Activated naive CD4-positive, alpha-beta T cell treated with anti-CD3 and anti-CD28 coated beads, Interleukin-2, amount 50 U/mL, for 72 hours (primary cell): ENCODE data around the gene CCDC60. TPM values are rescaled to one million over a fixed set of nuclear protein-coding genes. Genes with fewer than 3 reads are reported as not detected.

Experiments
- ATAC-seq, 2 donors: fragments of 150-1000 bp; cut with Tn5 transposase; 2 replicates each; pipeline ENCODE4 v1.10.0; 2021; ENCODE audit warnings: mild to moderate bottlenecking in 2 of 2, moderate library complexity in 2 of 2
- DNase-seq, 2 donors: peaks; one replicate each; pipeline ENCODE4 v3.0.0; 2021 to 2022; ENCODE audit warnings: low spot score in 2 of 2
- H3K27ac Mint-ChIP-seq, 2 donors: one replicate each; pipeline ENCODE4 v1.8.0; 2022; ENCODE audit warnings: mild to moderate bottlenecking in 2 of 2, mixed read lengths in 2 of 2
- H3K36me3 Mint-ChIP-seq, 2 donors: one replicate each; pipeline ENCODE4 v1.8.0; 2022; ENCODE audit warnings: mixed read lengths in 2 of 2
- H3K9me3 Mint-ChIP-seq, 2 donors: one replicate each; pipeline ENCODE4 v1.8.0; 2022; ENCODE audit warnings: mixed read lengths in 2 of 2
- total RNA-seq, 2 donors: library from RNA; stranded (reverse); gene quantifications; one replicate each; pipeline ENCODE4 v1.2.3, GENCODE V29; 2022

CCDC60 gene
- total RNA-seq, 2 donors from 2014 or later = not detected

DNA sequence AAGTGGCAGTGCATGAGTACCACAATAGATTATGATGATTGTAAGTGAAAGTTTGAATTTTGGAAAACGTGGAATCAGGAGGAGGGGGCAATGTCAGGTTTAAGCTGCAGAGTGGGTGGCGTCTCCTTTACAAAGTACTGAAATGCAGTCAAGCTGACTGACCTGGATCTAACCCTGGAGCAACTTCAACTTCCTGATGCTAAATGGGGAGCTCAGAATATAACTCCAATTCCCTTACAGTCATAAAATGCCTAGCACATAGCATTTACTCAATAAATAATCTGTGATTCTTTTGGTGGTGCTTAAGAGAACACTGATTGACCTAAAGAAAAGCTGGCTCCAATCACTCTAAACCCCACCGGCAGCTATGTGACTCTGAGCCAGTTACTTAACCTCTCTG is 38.5 kb downstream of the CCDC60 start:
- Mint-ChIP-seq H3K36me3 (no peaks in the 10 kb centered on the region), H3K9me3 (peaks cover 0 to 6% of the 10 kb centered on the region in 2 donors), H3K27ac (no peak overlapping the region)
- ATAC-seq (no peak), DNase-seq (no peak)

DNA sequence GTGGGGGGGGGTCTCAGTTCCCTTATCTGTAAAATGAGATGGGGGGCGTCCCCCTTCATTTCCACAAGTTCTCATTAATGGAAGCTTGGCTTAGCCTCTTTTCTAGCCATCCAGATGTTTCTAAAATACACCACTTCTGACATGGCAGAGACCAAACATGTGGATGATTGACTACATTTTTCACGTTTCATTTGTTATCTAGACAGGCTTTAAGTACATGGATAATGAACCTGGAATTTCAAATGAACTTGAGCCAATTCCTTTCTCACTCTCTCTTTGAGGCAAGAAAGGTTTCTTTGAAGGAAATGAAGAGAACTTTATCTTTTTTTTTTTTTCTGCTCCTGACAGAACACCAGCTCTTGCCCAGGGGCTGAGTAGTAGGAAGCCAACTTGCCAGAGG is 39.1 kb downstream of the CCDC60 start:
- peaks cover 0 to 3% of the 10 kb centered on the region in 2 donors for H3K9me3 Mint-ChIP-seq

DNA sequence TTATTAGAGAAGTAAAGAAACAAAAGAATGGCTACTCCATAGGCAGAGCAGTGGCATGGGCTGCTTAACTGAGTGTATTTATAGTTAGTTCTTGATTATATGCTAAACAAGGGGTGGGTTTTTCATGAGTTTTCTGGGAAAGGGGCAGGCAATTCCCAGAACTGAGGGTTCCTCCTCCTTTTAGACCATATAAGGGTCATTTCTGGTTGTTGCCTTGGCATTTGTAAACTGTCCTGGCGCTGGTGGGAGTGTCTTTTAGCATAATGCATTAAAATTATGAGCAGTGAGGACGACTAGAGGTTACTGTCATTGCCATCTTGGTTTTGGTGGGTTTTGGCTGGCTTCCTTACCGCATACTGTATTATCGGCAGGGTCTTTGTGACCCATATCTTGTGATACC is 40.1 kb downstream of the CCDC60 start:
- ATAC-seq = no peak
- Mint-ChIP-seq H3K9me3 (no peaks in the 10 kb centered on the region), H3K27ac (no peak overlapping the region), H3K36me3 (no peaks in the 10 kb centered on the region)
- DNase-seq = no peak

More for the DNA sequence above, 39.1 kb downstream of the CCDC60 start:
- Mint-ChIP-seq H3K36me3 (no peaks in the 10 kb centered on the region), H3K27ac (no peak overlapping the region)
- no peak for DNase-seq
- ATAC-seq = no peak

DNA sequence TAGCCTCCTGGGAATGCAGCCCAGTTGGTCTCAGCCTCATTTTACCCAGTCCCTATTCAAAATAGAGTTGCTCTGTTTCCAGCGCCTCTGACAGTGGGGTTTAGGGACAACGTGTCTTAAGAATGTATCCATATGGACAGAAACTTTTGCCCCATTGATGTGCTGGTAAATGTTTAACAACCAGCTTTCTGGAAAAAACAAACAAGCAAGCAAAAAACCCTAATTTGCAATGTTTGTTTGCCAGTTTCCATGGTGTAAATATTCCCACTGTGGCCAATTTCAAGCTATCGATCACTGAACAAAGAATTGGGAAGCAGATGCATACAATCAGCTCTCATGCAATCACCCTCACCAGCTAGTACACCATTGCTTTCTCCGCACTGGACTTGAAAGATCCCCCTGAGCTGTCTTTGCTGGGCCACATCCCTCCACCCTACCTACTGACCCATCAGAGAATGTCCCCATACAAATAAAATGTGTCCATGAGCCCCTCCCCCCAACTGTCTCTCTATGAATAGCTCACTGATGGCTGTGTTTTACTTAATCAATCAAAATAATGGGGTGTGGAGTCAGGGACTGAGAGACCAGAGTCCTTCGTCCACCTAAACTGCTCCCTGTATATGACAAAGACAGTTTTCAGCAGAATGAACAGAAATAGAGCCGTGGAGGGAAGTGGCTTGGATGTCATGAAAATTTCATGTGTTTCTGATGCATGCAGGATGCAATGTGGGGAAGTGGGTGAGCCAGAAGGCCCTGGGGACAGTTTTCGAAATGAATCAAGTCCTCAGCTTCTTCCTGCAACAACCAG is 40.8 kb downstream of the CCDC60 start:
- Mint-ChIP-seq H3K9me3 (no peaks in the 10 kb centered on the region), H3K27ac (no peak overlapping the region), H3K36me3 (no peaks in the 10 kb centered on the region)
- DNase-seq = no peak
- ATAC-seq = no peak

DNA sequence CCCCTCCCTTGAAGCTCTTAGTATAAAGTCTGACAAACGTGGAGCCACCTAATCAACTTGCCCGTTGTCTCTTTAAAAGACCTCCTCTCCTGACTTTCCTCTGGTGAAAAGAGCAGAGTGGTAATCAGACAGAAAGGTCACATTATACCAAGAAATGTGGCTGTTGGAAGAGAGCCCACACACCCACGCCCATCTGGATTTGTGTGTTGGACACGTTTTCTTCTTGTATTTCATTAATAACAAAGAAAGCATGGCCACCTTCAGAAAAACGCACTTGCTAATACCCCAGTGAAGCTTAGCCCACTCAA is 41.3 kb downstream of the CCDC60 start:
- H3K9me3 Mint-ChIP-seq = no peaks in the 10 kb centered on the region
- no peaks in the 10 kb centered on the region for H3K36me3 Mint-ChIP-seq
- no peak overlapping the region for H3K27ac Mint-ChIP-seq
- DNase-seq = no peak
- ATAC-seq = no peak

DNA sequence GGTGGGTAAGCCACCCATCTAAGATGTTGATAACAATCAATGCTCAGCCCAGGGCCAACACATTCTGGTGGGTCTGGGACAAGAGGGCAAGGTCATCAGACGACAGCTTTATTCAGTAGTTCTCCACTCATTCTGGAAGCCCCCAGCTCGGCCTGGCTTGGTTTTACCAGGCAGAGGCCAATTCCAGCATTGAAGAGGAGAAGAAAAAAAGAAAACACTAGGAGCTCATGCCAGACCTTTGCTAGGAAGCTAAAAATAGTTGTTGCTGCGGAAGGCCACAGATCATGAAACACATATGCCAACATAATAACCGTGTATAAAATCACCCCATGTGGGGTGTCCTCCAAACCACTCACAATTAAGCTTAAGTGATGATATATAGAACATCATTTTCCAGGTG is 44.4 kb downstream of the CCDC60 start:
- Mint-ChIP-seq H3K36me3 (no peaks in the 10 kb centered on the region), H3K9me3 (peaks cover 6 to 7% of the 10 kb centered on the region in 2 donors), H3K27ac (no peak overlapping the region)
- ATAC-seq = no peak
- DNase-seq = no peak

DNA sequence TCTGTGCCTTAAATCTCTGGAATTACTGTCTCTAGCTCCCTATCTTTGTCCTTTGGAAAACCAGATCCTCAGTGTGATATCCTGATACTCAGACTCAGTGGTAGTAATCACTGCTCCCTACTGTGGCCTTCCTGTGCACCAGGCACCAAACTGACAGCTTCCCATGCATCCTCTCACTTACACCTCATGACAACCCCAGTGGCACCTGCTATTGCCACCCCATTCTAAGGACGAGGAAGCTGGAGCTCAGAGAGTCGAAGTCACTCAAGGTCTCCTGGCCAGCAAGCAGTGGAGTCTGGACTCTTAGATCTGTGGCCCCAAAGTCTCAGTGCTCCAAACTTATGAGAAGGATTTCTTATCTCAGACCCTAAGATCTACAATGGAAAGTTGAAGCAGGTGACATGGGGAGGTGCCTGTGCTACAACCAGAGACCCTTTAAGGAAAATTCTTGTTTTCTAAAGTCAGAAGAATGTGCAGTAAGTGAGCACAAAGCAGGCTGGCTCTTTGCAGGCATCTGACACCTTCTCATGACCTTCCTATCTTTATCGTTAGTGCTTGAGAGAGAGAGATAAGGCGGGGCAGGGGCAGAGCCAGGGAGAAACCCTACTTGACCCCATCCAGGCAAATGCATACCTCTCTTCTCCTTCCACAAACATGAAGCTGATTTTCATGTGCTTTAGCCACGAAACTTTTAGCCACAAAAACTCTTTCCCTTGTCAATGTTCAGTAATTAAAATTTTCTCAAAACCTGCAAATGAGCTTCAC is 47.1 kb downstream of the CCDC60 start:
- no peak overlapping the region for H3K27ac Mint-ChIP-seq

DNA sequence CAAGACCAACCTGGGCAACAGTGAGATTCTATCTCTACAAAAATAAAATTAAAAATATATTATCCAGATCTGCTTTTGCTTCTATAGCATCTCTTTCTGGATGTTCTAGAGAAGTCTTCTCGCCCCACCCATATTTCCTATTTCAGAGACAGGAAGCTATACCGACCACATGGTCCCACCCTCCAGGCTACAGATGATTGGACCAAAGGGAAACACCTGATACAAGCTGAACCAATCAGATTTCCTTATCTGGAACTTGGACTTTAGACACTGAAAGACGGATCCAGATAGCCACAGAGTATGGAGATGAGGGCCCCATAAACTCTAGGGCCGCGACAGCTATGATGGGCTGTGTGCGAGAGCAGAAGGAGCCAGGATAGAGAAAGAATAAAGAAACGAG is 48.7 kb downstream of the CCDC60 start:
- ATAC-seq = no peak

More for the DNA sequence above, 47.1 kb downstream of the CCDC60 start:
- ATAC-seq = no peak
- H3K9me3 Mint-ChIP-seq = peaks cover 6 to 7% of the 10 kb centered on the region in 2 donors
- no peaks in the 10 kb centered on the region for H3K36me3 Mint-ChIP-seq
- DNase-seq = no peak

DNA sequence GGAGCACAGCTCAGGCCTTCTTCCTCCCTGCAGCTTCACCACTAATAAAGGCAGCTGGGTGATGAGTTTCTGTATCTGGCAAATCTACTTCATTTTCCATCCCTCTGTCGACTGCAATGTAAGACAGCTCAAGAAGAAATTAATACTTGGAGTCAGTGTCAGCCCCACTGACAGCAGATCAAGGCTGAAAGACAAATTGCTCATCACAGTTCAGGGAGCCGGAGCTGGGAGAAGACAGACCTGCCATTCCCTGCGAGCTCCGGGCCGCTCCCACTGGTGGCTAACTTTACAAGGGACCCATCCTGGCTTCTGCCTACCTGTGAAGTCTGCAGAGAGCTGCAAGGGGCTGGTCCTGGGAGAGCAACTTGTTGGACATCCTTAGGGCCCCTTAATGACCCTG is 49.8 kb downstream of the CCDC60 start:
- Mint-ChIP-seq H3K36me3 (no peaks in the 10 kb centered on the region), H3K9me3 (peaks cover 6 to 7% of the 10 kb centered on the region in 2 donors), H3K27ac (no peak overlapping the region)
- ATAC-seq (no peak), DNase-seq (no peak)

More for the DNA sequence above, 48.7 kb downstream of the CCDC60 start:
- Mint-ChIP-seq H3K9me3 (peaks cover 6 to 7% of the 10 kb centered on the region in 2 donors), H3K27ac (no peak overlapping the region), H3K36me3 (no peaks in the 10 kb centered on the region)
- DNase-seq = no peak

DNA sequence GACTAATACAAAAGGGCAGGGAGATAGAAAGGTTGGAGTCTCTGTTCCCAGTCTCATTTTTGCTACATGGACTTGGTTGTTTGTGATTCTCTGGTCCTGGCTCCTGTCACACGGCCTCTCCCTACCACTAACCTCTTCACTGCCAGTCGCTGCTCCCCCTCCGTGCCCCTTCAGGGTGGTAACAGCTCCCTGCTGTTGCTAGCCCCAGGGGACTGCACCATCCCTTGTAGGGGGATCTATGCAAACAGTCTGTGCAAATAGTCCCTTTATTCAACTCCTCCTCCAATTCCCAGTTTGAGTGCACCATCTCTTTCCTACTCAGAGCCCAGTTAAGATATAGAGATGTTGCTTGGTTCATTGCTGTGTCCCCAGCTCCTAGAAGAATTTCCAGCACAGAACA is 51.1 kb downstream of the CCDC60 start:
- Mint-ChIP-seq H3K36me3 (no peaks in the 10 kb centered on the region), H3K27ac (no peak overlapping the region), H3K9me3 (peaks cover 6 to 7% of the 10 kb centered on the region in 2 donors)
- ATAC-seq (no peak), DNase-seq (no peak)

DNA sequence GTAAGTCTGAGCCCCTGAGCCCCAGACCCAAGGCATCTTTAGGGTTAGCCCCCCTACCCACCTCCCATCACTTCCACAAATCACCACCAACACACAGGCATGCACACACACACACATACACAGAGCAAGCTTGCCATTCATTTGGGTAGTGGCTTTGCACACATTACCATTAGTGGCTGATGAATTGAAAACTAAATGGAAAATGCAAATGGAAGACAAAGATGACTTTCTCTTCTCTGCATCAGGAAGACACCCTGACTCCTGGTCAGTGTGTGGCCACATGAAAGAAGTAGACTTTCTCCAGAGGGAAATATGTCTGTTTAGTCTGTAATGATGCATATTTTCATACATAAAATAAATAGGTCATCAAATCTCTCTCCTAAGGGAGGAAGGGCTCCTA is 55.2 kb downstream of the CCDC60 start:
- H3K27ac Mint-ChIP-seq = no peak overlapping the region
- no peaks in the 10 kb centered on the region for H3K9me3 Mint-ChIP-seq
- no peak for ATAC-seq
- no peaks in the 10 kb centered on the region for H3K36me3 Mint-ChIP-seq
- no peak for DNase-seq

DNA sequence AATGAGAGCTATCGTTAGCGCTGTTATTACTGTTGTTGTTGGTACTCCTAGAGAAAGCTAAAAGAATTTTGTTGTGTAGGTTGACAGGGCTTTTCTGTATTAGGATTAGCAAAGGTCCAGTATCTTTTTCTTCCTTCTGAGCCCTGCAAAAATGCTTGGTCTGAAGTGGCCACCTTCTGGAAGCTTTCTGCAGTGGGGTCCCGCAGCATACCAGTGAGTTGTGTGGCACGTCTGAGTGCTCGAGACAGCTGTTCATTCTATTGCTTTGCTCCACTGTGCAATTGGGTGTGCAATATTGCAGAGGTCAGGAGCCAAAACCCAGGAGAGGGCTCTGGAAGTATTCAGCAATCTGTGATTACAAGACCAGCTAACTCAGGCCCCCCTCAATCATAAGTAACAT is 57.1 kb downstream of the CCDC60 start:
- DNase-seq = no peak
- no peak overlapping the region for H3K27ac Mint-ChIP-seq
- no peaks in the 10 kb centered on the region for H3K9me3 Mint-ChIP-seq
- H3K36me3 Mint-ChIP-seq = no peaks in the 10 kb centered on the region
- no peak for ATAC-seq

DNA sequence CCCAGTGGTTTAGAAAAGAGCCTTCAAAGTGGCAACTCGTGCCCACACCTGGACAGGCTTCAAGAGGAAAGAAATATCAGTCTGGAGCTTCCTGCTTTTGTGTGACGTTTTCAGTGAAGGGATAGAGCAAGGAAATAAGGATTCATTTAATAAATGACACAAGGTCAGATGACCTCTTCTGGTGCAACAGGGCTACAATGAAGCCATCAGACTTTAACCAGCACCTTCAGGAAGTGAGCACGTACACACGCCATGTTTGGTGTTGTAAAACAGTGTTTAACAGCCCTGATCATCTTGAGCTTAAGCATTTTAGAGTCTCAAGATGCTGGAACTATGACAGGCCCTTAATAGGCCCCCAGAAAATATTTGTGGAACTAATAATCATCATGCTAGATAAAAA is 59.1 kb downstream of the CCDC60 start:
- DNase-seq = no peak
- Mint-ChIP-seq H3K9me3 (no peaks in the 10 kb centered on the region), H3K36me3 (no peaks in the 10 kb centered on the region), H3K27ac (no peak overlapping the region)
- ATAC-seq = no peak

DNA sequence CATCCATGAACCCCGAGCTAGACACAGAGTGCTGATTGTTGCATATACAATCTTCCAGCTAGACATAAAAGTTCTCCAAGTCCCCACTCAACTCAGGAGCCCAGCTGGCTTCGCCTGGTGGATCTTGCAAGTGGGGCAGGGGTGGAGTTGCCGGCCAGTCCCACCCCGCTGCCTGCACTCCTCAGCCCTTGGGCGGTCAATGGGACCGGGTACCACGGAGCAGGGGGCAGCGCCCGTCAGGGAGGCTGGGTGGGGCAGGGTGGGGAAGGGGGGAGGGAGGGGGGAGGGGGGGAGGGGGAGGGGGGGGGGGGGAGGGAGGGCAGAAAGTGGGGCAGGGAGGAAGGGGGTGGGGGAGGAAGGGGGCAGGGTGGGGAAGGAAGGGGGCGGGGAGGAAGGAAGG is 63.0 kb downstream of the CCDC60 start:
- no peak overlapping the region for H3K27ac Mint-ChIP-seq
- ATAC-seq = no peak
- no peaks in the 10 kb centered on the region for H3K36me3 Mint-ChIP-seq

DNA sequence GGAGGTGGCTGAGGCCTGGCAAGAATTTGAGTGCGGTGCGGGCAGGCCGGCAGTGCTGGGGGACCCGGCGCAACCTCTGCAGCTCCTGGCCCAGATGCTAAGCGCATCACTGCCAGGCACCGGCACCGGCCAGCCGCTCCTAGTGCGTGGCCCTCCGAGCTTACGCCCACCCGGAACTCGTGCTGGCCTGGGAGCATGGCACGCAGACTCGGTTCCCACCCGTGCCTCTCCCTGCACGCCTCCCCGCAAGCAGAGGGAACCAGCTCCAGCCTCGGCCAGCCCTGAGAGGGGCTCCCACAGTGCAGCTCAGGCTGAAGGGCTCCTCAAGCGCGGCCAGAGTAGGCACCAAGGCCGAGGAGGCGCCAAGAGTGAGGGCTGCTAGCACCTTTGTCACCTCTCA is 63.7 kb downstream of the CCDC60 start:
- DNase-seq (no peak), ATAC-seq (no peak)
- H3K36me3 Mint-ChIP-seq = no peaks in the 10 kb centered on the region
- H3K9me3 Mint-ChIP-seq = no peaks in the 10 kb centered on the region
- H3K27ac Mint-ChIP-seq = no peak overlapping the region

More for the DNA sequence above, 63.0 kb downstream of the CCDC60 start:
- DNase-seq = no peak
- H3K9me3 Mint-ChIP-seq = no peaks in the 10 kb centered on the region

DNA sequence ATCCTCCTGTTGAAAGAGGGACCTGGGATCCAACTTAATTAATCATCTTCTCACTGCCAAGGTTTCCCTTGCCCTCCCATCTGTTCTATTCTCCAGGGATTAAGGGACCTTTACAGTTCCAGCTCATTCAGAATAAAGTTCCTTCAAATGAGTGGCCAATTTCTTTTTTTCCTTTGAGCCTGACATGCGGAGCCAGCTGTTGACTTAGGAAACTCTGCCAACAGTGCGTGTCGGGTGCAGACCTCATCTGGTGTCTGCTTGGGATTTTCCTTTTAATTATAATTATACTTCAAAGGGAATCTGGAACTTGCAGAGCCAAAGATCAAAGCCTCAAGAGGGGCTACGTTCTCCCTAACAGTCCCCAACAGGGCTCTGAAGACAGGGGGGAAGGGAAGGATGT is 64.8 kb downstream of the CCDC60 start:
- no peak overlapping the region for H3K27ac Mint-ChIP-seq
- H3K36me3 Mint-ChIP-seq = no peaks in the 10 kb centered on the region
- no peaks in the 10 kb centered on the region for H3K9me3 Mint-ChIP-seq
- DNase-seq = no peak
- ATAC-seq = no peak

DNA sequence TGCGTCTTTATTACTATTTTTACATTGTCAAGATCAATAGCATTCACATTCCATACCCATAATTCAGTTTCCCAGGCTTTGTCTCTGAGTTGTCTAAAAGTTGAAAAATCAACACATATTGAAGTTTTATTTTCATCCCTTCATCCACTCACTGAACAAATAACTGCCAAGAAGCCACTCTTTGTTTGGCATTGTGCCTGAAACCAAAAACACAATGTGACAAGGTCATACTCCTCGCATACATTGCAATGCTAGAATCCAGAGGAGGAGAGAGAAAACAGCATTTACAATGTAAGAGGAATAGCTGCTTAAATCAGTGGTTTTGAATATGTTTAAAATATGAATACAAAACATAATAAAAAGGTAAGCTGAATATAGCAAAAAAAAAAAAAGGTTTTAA is 71.8 kb downstream of the CCDC60 start:
- DNase-seq = no peak
- no peak overlapping the region for H3K27ac Mint-ChIP-seq
- no peak for ATAC-seq
- no peaks in the 10 kb centered on the region for H3K9me3 Mint-ChIP-seq
- no peaks in the 10 kb centered on the region for H3K36me3 Mint-ChIP-seq

DNA sequence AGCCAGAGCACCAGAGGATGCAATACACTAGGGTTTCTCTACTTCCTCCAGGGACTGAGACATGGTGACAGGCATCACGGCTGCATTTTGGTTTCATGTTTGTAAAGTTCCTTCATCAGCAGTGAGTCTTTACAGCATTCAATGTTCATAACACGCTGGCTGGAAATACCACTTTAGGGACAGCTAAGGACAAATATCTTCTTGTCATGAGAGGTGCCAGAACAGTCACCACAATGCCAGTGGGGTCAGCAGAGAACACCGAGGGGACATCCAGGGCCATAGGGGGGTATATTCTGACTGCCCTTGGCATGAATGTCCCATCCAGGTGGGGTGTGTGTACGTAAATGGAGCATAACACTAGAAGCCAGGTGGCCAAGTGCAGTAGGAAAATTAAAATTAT is 72.3 kb downstream of the CCDC60 start:
- Mint-ChIP-seq H3K9me3 (no peaks in the 10 kb centered on the region), H3K36me3 (no peaks in the 10 kb centered on the region), H3K27ac (no peak overlapping the region)
- ATAC-seq = no peak
- no peak for DNase-seq
